Neural cell (in vitro differentiated cells): Measurements from ENCODE around the gene CEMIP. TPM values are rescaled to one million over a fixed set of nuclear protein-coding genes. Genes with fewer than 3 reads are reported as not detected.

Source experiments
- H2AFZ ChIP-seq: fragments of 200-600, 300-800 bp; sonication (generic), shearing (Covaris generic); 2 replicates; pipeline ENCODE4 v1.6.0; 2014; ENCODE audit warnings: low read depth, mild to moderate bottlenecking, antibody characterized with exemption, low read length, moderate library complexity
- H3F3A ChIP-seq: fragments of 200-600 bp; shearing (Covaris generic); 2 replicates; pipeline ENCODE4 v1.6.1; 2016; ENCODE audit warnings: mild to moderate bottlenecking, moderate library complexity, mixed read lengths, antibody characterized with exemption, low read length; ENCODE audit not compliant: insufficient read depth, poor library complexity, severe bottlenecking
- H3K27ac ChIP-seq: fragments of 200-600, 300-800 bp; sonication (generic), shearing (Covaris generic); 2 replicates; pipeline ENCODE4 v1.5.1; 2014; ENCODE audit warnings: mild to moderate bottlenecking, low read length, moderate library complexity
- H3K27me3 ChIP-seq: fragments of 300-800, 200-600 bp; sonication (generic), shearing (Covaris generic); 2 replicates; pipeline ENCODE4 v1.6.0; 2014; ENCODE audit warnings: mild to moderate bottlenecking, low read depth, low read length, moderate library complexity; ENCODE audit not compliant: insufficient read depth
- H3K36me3 ChIP-seq: fragments of 300-800, 200-600 bp; sonication (generic), shearing (Covaris generic); 2 replicates; pipeline ENCODE4 v1.5.1; 2014; ENCODE audit warnings: mild to moderate bottlenecking, antibody characterized with exemption, low read length, moderate library complexity; ENCODE audit not compliant: insufficient read depth
- H3K4me2 ChIP-seq: fragments of 300-800, 200-600 bp; sonication (generic), shearing (Covaris generic); 2 replicates; pipeline ENCODE4 v1.6.0; 2014; ENCODE audit warnings: mild to moderate bottlenecking, low read length
- H3K4me3 ChIP-seq: fragments of 300-800, 200-600 bp; sonication (generic), shearing (Covaris generic); 2 replicates; pipeline ENCODE4 v1.5.1; 2014; ENCODE audit warnings: mild to moderate bottlenecking, low read length, moderate library complexity
- H3K79me2 ChIP-seq: fragments of 200-600 bp; shearing (Covaris generic); replicated peaks from 2 replicates; pipeline ENCODE4 v1.6.0; 2014; ENCODE audit warnings: mild to moderate bottlenecking, low read length, moderate library complexity; ENCODE audit not compliant: insufficient read depth
- H3K9ac ChIP-seq: fragments of 300-800, 200-600 bp; sonication (generic), shearing (Covaris generic); 2 replicates; pipeline ENCODE4 v1.6.1; 2016; ENCODE audit warnings: mild to moderate bottlenecking, low read length, mixed read lengths
- H3K9me2 ChIP-seq: fragments of 200-600 bp; shearing (Covaris generic); 2 replicates; pipeline ENCODE4 v1.6.1; 2016; ENCODE audit warnings: mild to moderate bottlenecking, low read length, mixed read lengths; ENCODE audit not compliant: insufficient read depth
- H3K9me3 ChIP-seq: fragments of 200-600, 300-800 bp; sonication (generic), shearing (Covaris generic); 2 replicates; pipeline ENCODE4 v1.6.1; 2016; ENCODE audit warnings: mild to moderate bottlenecking, mixed run types, low read length, moderate library complexity, mixed read lengths
- H4K20me1 ChIP-seq: fragments of 200-600 bp; shearing (Covaris generic); 2 replicates; pipeline ENCODE4 v1.6.1; 2016; ENCODE audit warnings: mild to moderate bottlenecking, mixed run types; ENCODE audit not compliant: insufficient read depth
- CTCF ChIP-seq: fragments of 450-650 bp; IDR thresholded peaks from 2 replicates; pipeline ENCODE4 v1.5.1; 2014; ENCODE audit warnings: antibody characterized with exemption, mild to moderate bottlenecking, moderate library complexity; ENCODE audit not compliant: poor library complexity, severe bottlenecking
- EP300 ChIP-seq: fragments of 450-650 bp; conservative IDR thresholded peaks from 2 replicates; pipeline ENCODE4 v1.6.1; 2014; ENCODE audit warnings: antibody characterized with exemption, mild to moderate bottlenecking, moderate library complexity; ENCODE audit not compliant: poor library complexity, severe bottlenecking
- EZH2 ChIP-seq: fragments of 200-600, 300-800 bp; shearing (Covaris generic), sonication (generic); IDR thresholded peaks from 2 replicates; pipeline ENCODE4 v1.6.1; 2014; ENCODE audit warnings: antibody characterized with exemption, low read length, borderline replicate concordance, mild to moderate bottlenecking; ENCODE audit not compliant: insufficient read depth, poor library complexity, severe bottlenecking
- MXI1 ChIP-seq: fragments of 450-650 bp; conservative IDR thresholded peaks from 2 replicates; pipeline ENCODE4 v1.6.1; 2014; ENCODE audit warnings: antibody characterized with exemption, mild to moderate bottlenecking; ENCODE audit not compliant: poor library complexity, severe bottlenecking
- POLR2AphosphoS5 ChIP-seq: IDR thresholded peaks from 2 replicates; pipeline ENCODE4 v1.6.1; 2012
- RAD21 ChIP-seq: fragments of 450-650 bp; conservative IDR thresholded peaks from 2 replicates; pipeline ENCODE4 v1.6.1; 2014; ENCODE audit warnings: antibody characterized with exemption, mild to moderate bottlenecking, moderate library complexity
- REST ChIP-seq: IDR thresholded peaks from 2 replicates; pipeline ENCODE4 v1.6.1; 2012; ENCODE audit warnings: borderline replicate concordance
- SMC3 ChIP-seq: fragments of 450-650 bp; conservative IDR thresholded peaks from 2 replicates; pipeline ENCODE4 v1.6.1; 2014; ENCODE audit warnings: antibody characterized with exemption, mild to moderate bottlenecking, moderate library complexity; ENCODE audit not compliant: poor library complexity
- TAF1 ChIP-seq: IDR thresholded peaks from 2 replicates; pipeline ENCODE4 v1.6.1; 2012; ENCODE audit warnings: low read depth
- polyA plus RNA-seq: library from polyadenylated mRNA; depleted of rRNA; stranded (reverse); fragments of >200 nt; gene quantifications from 2 replicates; pipeline ENCODE4 v1.2.3, GENCODE V29; 2014

The CEMIP gene
- polyA plus RNA-seq, 1 donor from 2014 or later, result 0.04 TPM

GRCh38 chr15:81000144-81000623 lies 221.0 kb downstream of the CEMIP start:
- TF ChIP-seq RAD21 (no peak), CTCF (no peak), SMC3 (no peak), TAF1 (no peak), EZH2 (no peak), POLR2AphosphoS5 (no peak), MXI1 (no peak), EP300 (no peak), REST (no peak)
- no peaks in the 10 kb centered on the region for H3F3A ChIP-seq
- no peaks in the 10 kb centered on the region for H3K27me3 ChIP-seq
- H3K4me2 ChIP-seq, result peak overlapping the region; percentile 78
- H3K9me3 ChIP-seq, result no peaks in the 10 kb centered on the region
- peak overlapping the region; percentile 92 for H3K4me3 ChIP-seq
- no peaks in the 10 kb centered on the region for H4K20me1 ChIP-seq
- H3K9me2 ChIP-seq, result no peaks in the 10 kb centered on the region
- H3K36me3 ChIP-seq, result no peaks in the 10 kb centered on the region
- H3K27ac ChIP-seq, result peak overlapping the region; percentile 84
- H2AFZ ChIP-seq, result peak overlapping the region; percentile 96
- H3K79me2 ChIP-seq, result peaks cover 20% of the 10 kb centered on the region
- peak overlapping the region; percentile 90 for H3K9ac ChIP-seq

GRCh38 chr15:81000624-81001151 lies 221.5 kb downstream of the CEMIP start, which contains the start of gene TLNRD1:
TLNRD1 (plus strand) TSS chr15:81000923; CDS start chr15:81002272, 1,349 bp downstream.
- no peaks in the 10 kb centered on the region for H3K9me3 ChIP-seq
- H3K4me3 ChIP-seq, result peak within 1 kb of the TSS; percentile 92
- TF ChIP-seq REST (peak; percentile 62), EP300 (no peak), SMC3 (no peak), MXI1 (no peak), CTCF (no peak), POLR2AphosphoS5 (peak; percentile 88), RAD21 (no peak), TAF1 (peak; percentile 50), EZH2 (no peak)
- H3K27ac ChIP-seq, result peak within 1 kb of the TSS; percentile 84
- H3K9me2 ChIP-seq, result no peaks in the 10 kb centered on the region
- H3K4me2 ChIP-seq, result peak within 1 kb of the TSS; percentile 78
- no peaks in the 10 kb centered on the region for H3K27me3 ChIP-seq
- peaks cover 23% of the 10 kb centered on the region for H3K79me2 ChIP-seq
- H2AFZ ChIP-seq, result peak within 1 kb of the TSS; percentile 96
- H3K36me3 ChIP-seq, result no peaks in the 10 kb centered on the region
- no peaks in the 10 kb centered on the region for H4K20me1 ChIP-seq
- H3K9ac ChIP-seq, result peak within 1 kb of the TSS; percentile 90
- H3F3A ChIP-seq, result no peaks in the 10 kb centered on the region
